DOHH2 (cell line): ENCODE results near the gene NKPD1.

Experiments used
- H3F3A ChIP-seq: fragments of 200-600 bp; sonication (generic), shearing (Covaris generic); 2 replicates; pipeline ENCODE4 v1.6.0; 2016; ENCODE audit warnings: antibody characterized with exemption, mild to moderate bottlenecking; ENCODE audit not compliant: control insufficient read depth, insufficient read depth
- H3K27ac ChIP-seq: fragments of 200-600 bp; sonication (generic); 2 replicates; pipeline ENCODE4 v1.5.1; 2014; ENCODE audit warnings: low read depth, mild to moderate bottlenecking, low read length, moderate library complexity
- H3K27me3 ChIP-seq: fragments of 200-600 bp; sonication (generic); 2 replicates; pipeline ENCODE4 v1.6.1; 2014; ENCODE audit warnings: mild to moderate bottlenecking, low read length, mixed read lengths; ENCODE audit not compliant: control insufficient read depth
- H3K36me3 ChIP-seq: fragments of 200-600 bp; sonication (generic); 2 replicates; pipeline ENCODE4 v1.6.1; 2014; ENCODE audit warnings: mild to moderate bottlenecking, low read length, moderate library complexity, mixed read lengths; ENCODE audit not compliant: control insufficient read depth
- H3K4me1 ChIP-seq: fragments of 200-600 bp; sonication (generic); 2 replicates; pipeline ENCODE4 v1.6.1; 2014; ENCODE audit warnings: mild to moderate bottlenecking, low read length, mixed read lengths; ENCODE audit not compliant: control insufficient read depth
- H3K4me2 ChIP-seq: fragments of 200-600 bp; sonication (generic); 2 replicates; pipeline ENCODE4 v1.6.0; 2014; ENCODE audit warnings: mild to moderate bottlenecking, low read length, moderate library complexity
- H3K4me3 ChIP-seq: fragments of 200-600 bp; sonication (generic); 2 replicates; pipeline ENCODE4 v1.5.1; 2014; ENCODE audit warnings: mild to moderate bottlenecking, low read length, mixed read lengths
- H3K79me2 ChIP-seq: fragments of 200-600 bp; sonication (generic); 2 replicates; pipeline ENCODE4 v1.6.1; 2014; ENCODE audit warnings: mild to moderate bottlenecking, low read length, mixed read lengths; ENCODE audit not compliant: control insufficient read depth
- H3K9me2 ChIP-seq: fragments of 200-600 bp; sonication (generic); replicated peaks from 2 replicates; pipeline ENCODE4 v1.6.1; 2014; ENCODE audit warnings: mild to moderate bottlenecking, low read length, mixed read lengths; ENCODE audit not compliant: control insufficient read depth
- H3K9me3 ChIP-seq: fragments of 200-600 bp; sonication (generic); 2 replicates; pipeline ENCODE4 v1.6.1; 2014; ENCODE audit warnings: antibody characterized with exemption, low read length, mixed read lengths; ENCODE audit not compliant: control insufficient read depth, insufficient read depth
- H4K20me1 ChIP-seq: fragments of 200-600 bp; sonication (generic); 2 replicates; pipeline ENCODE4 v1.6.0; 2014; ENCODE audit warnings: low read depth, mild to moderate bottlenecking, antibody characterized with exemption, low read length, moderate library complexity; ENCODE audit not compliant: control insufficient read depth, insufficient read depth
- CTCF ChIP-seq: fragments of 200-600 bp; sonication (generic); IDR thresholded peaks from one replicate; pipeline ENCODE4 v1.5.1; 2014; ENCODE audit warnings: antibody characterized with exemption, mild to moderate bottlenecking, low read depth, low read length; ENCODE audit not compliant: poor library complexity, severe bottlenecking
- EZH2phosphoT487 ChIP-seq: fragments of 200-600 bp; sonication (generic); IDR thresholded peaks from 2 replicates; pipeline ENCODE4 v1.6.1; 2017; ENCODE audit warnings: borderline replicate concordance, mild to moderate bottlenecking, antibody characterized with exemption, low read length, moderate library complexity, mixed read lengths

The NKPD1 gene

GRCh38 chr19:45172611-45173208 lies 11.9 kb upstream of the NKPD1 start:
- no peaks in the 10 kb centered on the region for H3K9me3 ChIP-seq
- no peaks in the 10 kb centered on the region for H3K9me2 ChIP-seq
- H3K79me2 ChIP-seq: peaks cover 28% of the 10 kb centered on the region
- TF ChIP-seq CTCF: no peak
- TF ChIP-seq EZH2phosphoT487: no peak
- H4K20me1 ChIP-seq: no peaks in the 10 kb centered on the region
- no peak overlapping the region for H3K27ac ChIP-seq
- no peaks in the 10 kb centered on the region for H3F3A ChIP-seq
- no peaks in the 10 kb centered on the region for H3K36me3 ChIP-seq
- no peak overlapping the region for H3K4me2 ChIP-seq
- no peak overlapping the region for H3K4me3 ChIP-seq
- H3K27me3 ChIP-seq: no peaks in the 10 kb centered on the region
- H3K4me1 ChIP-seq: peaks cover 13% of the 10 kb centered on the region

- Histone ChIP-seq H3F3A (no peaks in the 10 kb centered on the region), H3K4me1 (peaks cover 9% of the 10 kb centered on the region), H3K79me2 (peaks cover 23% of the 10 kb centered on the region), H3K27me3 (no peaks in the 10 kb centered on the region), H3K27ac (no peak overlapping the region), H3K9me3 (no peaks in the 10 kb centered on the region), H4K20me1 (no peaks in the 10 kb centered on the region), H3K4me2 (no peak overlapping the region), H3K36me3 (no peaks in the 10 kb centered on the region), H3K4me3 (no peak overlapping the region), H3K9me2 (no peaks in the 10 kb centered on the region)
- TF ChIP-seq CTCF: no peak
- TF ChIP-seq EZH2phosphoT487: no peak
These were observed 11.4 kb upstream of the NKPD1 start for GRCh38 chr19:45172173-45172572.

GRCh38 chr19:45171211-45171623 lies 10.4 kb upstream of the NKPD1 start:
- Histone ChIP-seq H3K27ac (no peak overlapping the region), H3K27me3 (no peaks in the 10 kb centered on the region), H3F3A (no peaks in the 10 kb centered on the region), H3K36me3 (no peaks in the 10 kb centered on the region), H3K9me3 (no peaks in the 10 kb centered on the region), H3K4me2 (no peak overlapping the region), H3K79me2 (peaks cover 14% of the 10 kb centered on the region), H4K20me1 (no peaks in the 10 kb centered on the region), H3K9me2 (no peaks in the 10 kb centered on the region), H3K4me1 (peaks cover 6% of the 10 kb centered on the region; the same call in 1 of the 2 replicates), H3K4me3 (no peak overlapping the region)
- no peak for TF ChIP-seq CTCF
- TF ChIP-seq EZH2phosphoT487: no peak
